GM10248 (cell line): ENCODE data around the gene GLIPR2.

ENCODE experiments used
- CTCF ChIA-PET: fragments of 300-600 bp; sonication (Branson Sonifier 250); formaldehyde crosslinking; extraction: SDS; loops from one replicate; lab custom pipeline; 2021; ENCODE audit warnings: antibody characterized with exemption; lab: Yijun Ruan, JAX
- POLR2A ChIA-PET: fragments of 350-650 bp; sonication (Branson Sonifier 250); formaldehyde crosslinking; extraction: SDS; loops from one replicate; lab custom pipeline; 2020; ENCODE audit warnings: antibody characterized with exemption; lab: Yijun Ruan, JAX
- DNase-seq: peaks from one replicate; pipeline ENCODE4 v3.0.0; 2012; ENCODE audit errors: extremely low spot score
- TF ChIP-seq, protein P1 (sequence below): IDR thresholded peaks from 2 replicates; pipeline ENCODE4 v1.5.1; 2012; ENCODE audit warnings: mild to moderate bottlenecking, low read depth; ENCODE audit errors: extremely low read depth, missing control alignments, control extremely low read depth

GLIPR2 gene

GRCh38 chr9:36137392-36138004, 965 bp downstream of the GLIPR2 start:
- no peak for DNase-seq
- CTCF ChIA-PET, result interaction anchor here (1.4 to 2.3 kb wide), 6 partner anchors 13 to 33 kb away, joined by 3 to 14 read pairs (median 4); no protein-coding TSS in a partner anchor
- POLR2A ChIA-PET, result no interaction called here
- TF ChIP-seq, protein P1, sequence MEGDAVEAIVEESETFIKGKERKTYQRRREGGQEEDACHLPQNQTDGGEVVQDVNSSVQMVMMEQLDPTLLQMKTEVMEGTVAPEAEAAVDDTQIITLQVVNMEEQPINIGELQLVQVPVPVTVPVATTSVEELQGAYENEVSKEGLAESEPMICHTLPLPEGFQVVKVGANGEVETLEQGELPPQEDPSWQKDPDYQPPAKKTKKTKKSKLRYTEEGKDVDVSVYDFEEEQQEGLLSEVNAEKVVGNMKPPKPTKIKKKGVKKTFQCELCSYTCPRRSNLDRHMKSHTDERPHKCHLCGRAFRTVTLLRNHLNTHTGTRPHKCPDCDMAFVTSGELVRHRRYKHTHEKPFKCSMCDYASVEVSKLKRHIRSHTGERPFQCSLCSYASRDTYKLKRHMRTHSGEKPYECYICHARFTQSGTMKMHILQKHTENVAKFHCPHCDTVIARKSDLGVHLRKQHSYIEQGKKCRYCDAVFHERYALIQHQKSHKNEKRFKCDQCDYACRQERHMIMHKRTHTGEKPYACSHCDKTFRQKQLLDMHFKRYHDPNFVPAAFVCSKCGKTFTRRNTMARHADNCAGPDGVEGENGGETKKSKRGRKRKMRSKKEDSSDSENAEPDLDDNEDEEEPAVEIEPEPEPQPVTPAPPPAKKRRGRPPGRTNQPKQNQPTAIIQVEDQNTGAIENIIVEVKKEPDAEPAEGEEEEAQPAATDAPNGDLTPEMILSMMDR, result no peak

DNA sequence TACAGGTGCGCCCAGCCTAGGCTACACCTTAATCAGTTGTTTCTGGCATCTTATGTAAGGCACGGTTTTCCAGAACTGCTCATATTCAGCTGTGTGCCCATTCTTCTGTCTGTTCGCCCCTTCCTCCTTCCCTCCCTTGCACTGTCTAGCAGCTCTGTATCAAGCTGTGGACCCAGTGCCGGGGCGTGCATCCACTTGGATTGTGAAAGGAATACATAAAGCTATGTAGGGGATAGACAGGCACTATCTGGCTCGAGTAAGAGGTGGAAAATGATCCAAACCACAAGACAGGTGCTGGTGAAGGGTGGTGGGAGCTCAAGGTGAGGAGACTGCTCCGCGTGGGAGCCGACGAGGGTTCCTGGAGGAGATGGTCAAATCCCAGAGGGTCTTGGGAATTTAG, 2.0 kb downstream of the GLIPR2 start:
- DNase-seq, result no peak
- POLR2A ChIA-PET, result no interaction called here
- TF ChIP-seq, protein P1, result no peak
- CTCF ChIA-PET, result no interaction called here

DNA sequence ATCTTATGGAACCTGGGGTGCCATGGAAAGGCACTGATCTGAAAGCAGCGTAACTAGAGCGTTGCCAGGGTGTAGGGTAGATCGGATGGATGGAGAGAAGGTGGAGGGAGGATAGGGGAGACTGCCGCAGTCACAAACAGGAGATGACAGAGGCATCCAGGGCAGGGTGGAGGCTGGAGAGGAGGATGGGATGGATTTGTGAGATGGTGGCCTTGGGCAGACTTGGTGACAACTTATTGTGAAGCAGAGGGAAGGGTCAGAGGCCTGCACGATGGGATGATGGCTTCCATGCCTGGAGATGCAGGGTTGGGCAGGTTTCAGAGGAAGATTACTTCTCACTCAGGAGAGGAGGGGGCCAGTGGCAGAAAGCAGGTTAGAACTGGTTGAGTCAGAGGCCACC, 2.4 kb downstream of the GLIPR2 start:
- ChIA-PET CTCF (interaction anchor here (1.3 to 2.0 kb wide), 3 partner anchors 27 to 38 kb away, joined by 4 to 10 read pairs (median 5); no protein-coding TSS in a partner anchor), POLR2A (no interaction called here)
- no peak for DNase-seq

GRCh38 chr9:36140086-36141084, 3.9 kb downstream of the GLIPR2 start:
- no peak for DNase-seq
- POLR2A ChIA-PET, result no interaction called here
- CTCF ChIA-PET, result interaction anchor here (1.3 to 2.0 kb wide), 3 partner anchors 25 to 40 kb away, joined by 4 to 10 read pairs (median 5); no protein-coding TSS in a partner anchor

More for the DNA sequence above, 2.4 kb downstream of the GLIPR2 start:
- TF ChIP-seq, protein P1, result no peak

GRCh38 chr9:36141288-36141687, 4.8 kb downstream of the GLIPR2 start:
- DNase-seq, result no peak
- ChIA-PET POLR2A (no interaction called here), CTCF (interaction anchor here (0.6 to 3.8 kb wide), 2 partner anchors 39 to 1027 kb away, joined by 3 to 27 read pairs; no protein-coding TSS in a partner anchor)
- TF ChIP-seq, protein P1, result no peak

More at GRCh38 chr9:36140086-36141084, 3.9 kb downstream of the GLIPR2 start:
- TF ChIP-seq, protein P1, result no peak

- no peak for DNase-seq
- CTCF ChIA-PET, result interaction anchor here (0.6 to 3.8 kb wide), 4 partner anchors 10 to 1028 kb away, joined by 3 to 27 read pairs (median 8); no protein-coding TSS in a partner anchor
- POLR2A ChIA-PET, result no interaction called here
- TF ChIP-seq, protein P1, result no peak
Observed at GRCh38 chr9:36141761-36142160, 5.2 kb downstream of the GLIPR2 start.
